Mammary epithelial cell (primary cell): Measurements from ENCODE around the gene BID.

Experiments
- EZH2 ChIP-seq: IDR thresholded peaks from 2 replicates; pipeline ENCODE4 v1.6.1; 2012; ENCODE audit warnings: low read length, inconsistent platforms, borderline replicate concordance
- TF ChIP-seq, protein P1 (sequence below), 2 donors: IDR thresholded peaks in 1 of 2; conservative IDR thresholded peaks in 1 of 2; 2 replicates each; pipeline ENCODE4 v1.5.1; 2011 to 2012; ENCODE audit warnings: inconsistent platforms in 2 of 2, low read length in 2 of 2, mild to moderate bottlenecking in 2 of 2, control low read depth in 1 of 2, low read depth in 1 of 2; ENCODE audit not compliant: insufficient read depth in 1 of 2; ENCODE audit errors: extremely low read depth in 1 of 2

DNA sequence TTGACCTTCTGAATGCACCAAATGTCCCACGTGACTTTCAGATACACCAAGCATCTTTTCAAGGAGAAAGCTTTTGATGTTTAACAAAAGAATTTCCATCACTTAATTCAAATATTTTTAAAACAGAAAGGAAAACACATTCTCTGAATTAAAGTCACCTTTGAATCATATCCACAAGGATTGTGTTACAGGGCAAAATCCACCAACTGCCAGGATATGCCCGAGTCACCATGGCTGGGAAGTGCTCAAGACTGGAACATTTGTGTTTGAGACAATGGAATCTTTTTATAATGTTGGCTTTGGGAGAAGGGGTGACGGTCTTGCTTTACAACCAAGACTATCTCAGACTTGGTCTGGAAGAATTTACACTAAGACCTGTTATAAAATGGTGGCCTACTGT is 40.8 kb downstream of the BID start:
- TF ChIP-seq, protein P1, sequence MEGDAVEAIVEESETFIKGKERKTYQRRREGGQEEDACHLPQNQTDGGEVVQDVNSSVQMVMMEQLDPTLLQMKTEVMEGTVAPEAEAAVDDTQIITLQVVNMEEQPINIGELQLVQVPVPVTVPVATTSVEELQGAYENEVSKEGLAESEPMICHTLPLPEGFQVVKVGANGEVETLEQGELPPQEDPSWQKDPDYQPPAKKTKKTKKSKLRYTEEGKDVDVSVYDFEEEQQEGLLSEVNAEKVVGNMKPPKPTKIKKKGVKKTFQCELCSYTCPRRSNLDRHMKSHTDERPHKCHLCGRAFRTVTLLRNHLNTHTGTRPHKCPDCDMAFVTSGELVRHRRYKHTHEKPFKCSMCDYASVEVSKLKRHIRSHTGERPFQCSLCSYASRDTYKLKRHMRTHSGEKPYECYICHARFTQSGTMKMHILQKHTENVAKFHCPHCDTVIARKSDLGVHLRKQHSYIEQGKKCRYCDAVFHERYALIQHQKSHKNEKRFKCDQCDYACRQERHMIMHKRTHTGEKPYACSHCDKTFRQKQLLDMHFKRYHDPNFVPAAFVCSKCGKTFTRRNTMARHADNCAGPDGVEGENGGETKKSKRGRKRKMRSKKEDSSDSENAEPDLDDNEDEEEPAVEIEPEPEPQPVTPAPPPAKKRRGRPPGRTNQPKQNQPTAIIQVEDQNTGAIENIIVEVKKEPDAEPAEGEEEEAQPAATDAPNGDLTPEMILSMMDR (conservative IDR thresholded peaks at IDR 0.05 in 1 of 2, IDR thresholded peaks at IDR 0.05 in 1 of 2; ENCODE audit: extremely low read depth in 1 of 2, insufficient read depth in 1 of 2, low read depth in 1 of 2, low read length in 2 of 2) = no peak
- no peak for TF ChIP-seq EZH2
